ENCODE data around the gene EXOC7. TPM values are rescaled to one million over a fixed set of nuclear protein-coding genes. Genes with fewer than 3 reads are reported as not detected.

The EXOC7 gene
- total RNA-seq, 2 experiments from 2014 or later: 122 to 173 TPM

DNA sequence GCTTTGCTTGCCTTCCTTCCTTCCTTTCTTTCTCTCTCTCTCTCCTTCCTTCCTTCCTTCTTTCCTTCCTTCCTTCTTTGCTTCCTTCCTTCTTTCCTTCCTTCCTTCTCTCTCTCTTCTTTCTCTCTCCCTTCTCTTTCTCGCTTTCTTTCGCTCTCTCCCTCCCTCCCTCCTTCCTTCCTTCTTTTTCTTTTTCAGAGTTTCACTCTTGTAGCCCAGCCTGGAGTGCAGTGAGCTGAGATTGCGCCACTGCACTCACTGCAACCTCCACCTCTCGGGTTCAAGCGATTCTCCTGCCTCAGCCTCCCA lies 19.6 kb upstream of the EXOC7 start:
- H3K4me2 ChIP-seq (ENCODE audit: low read length): no peak overlapping the region
- no peaks in the 10 kb centered on the region for H3K79me2 ChIP-seq (ENCODE audit: insufficient read depth, low read depth, low read length)
- no peak for TF ChIP-seq EZH2phosphoT487 (IDR thresholded peaks at IDR 0.05; ENCODE audit: borderline replicate concordance, low read depth, low read length)
- TF ChIP-seq, protein P1, sequence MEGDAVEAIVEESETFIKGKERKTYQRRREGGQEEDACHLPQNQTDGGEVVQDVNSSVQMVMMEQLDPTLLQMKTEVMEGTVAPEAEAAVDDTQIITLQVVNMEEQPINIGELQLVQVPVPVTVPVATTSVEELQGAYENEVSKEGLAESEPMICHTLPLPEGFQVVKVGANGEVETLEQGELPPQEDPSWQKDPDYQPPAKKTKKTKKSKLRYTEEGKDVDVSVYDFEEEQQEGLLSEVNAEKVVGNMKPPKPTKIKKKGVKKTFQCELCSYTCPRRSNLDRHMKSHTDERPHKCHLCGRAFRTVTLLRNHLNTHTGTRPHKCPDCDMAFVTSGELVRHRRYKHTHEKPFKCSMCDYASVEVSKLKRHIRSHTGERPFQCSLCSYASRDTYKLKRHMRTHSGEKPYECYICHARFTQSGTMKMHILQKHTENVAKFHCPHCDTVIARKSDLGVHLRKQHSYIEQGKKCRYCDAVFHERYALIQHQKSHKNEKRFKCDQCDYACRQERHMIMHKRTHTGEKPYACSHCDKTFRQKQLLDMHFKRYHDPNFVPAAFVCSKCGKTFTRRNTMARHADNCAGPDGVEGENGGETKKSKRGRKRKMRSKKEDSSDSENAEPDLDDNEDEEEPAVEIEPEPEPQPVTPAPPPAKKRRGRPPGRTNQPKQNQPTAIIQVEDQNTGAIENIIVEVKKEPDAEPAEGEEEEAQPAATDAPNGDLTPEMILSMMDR (conservative IDR thresholded peaks at IDR 0.05; ENCODE audit: low read length): no peak
- H3K36me3 ChIP-seq (ENCODE audit: insufficient read depth, low read length): no peaks in the 10 kb centered on the region
- H3K4me1 ChIP-seq (ENCODE audit: insufficient read depth, low read length, poor library complexity, severe bottlenecking): peaks cover 22% of the 10 kb centered on the region
- H2AFZ ChIP-seq (ENCODE audit: low read length): no peak overlapping the region
- CTCF ChIA-PET (ENCODE audit: unreplicated experiment): interaction anchor here (0.6 to 1.6 kb wide), 4 partner anchors 58 to 173 kb away, joined by 3 to 11 read pairs (median 6); no protein-coding TSS in a partner anchor
- DNase-seq (ENCODE audit: low spot score): no peak
- H4K20me1 ChIP-seq (ENCODE audit: insufficient read depth, low read length): no peaks in the 10 kb centered on the region
- H3K4me3 ChIP-seq (ENCODE audit: low read depth, low read length, poor library complexity, severe bottlenecking): no peak overlapping the region
- no peaks in the 10 kb centered on the region for H3K9me3 ChIP-seq (ENCODE audit: low read length)
- H3K27ac ChIP-seq (ENCODE audit: low read depth, low read length, poor library complexity, severe bottlenecking): no peak overlapping the region
- no peaks in the 10 kb centered on the region for H3K9me2 ChIP-seq (ENCODE audit: insufficient read depth, low read length)
- no TSS peak for BruUV-seq (replicated peaks)
- POLR2A ChIA-PET: interaction anchor here (2.3 kb wide), 1 partner anchor 57 kb away, joined by 8 read pairs; no protein-coding TSS in a partner anchor
- intact Hi-C loops (cut with micrococcal nuclease; ENCODE audit: unreplicated experiment): no loop called here

DNA sequence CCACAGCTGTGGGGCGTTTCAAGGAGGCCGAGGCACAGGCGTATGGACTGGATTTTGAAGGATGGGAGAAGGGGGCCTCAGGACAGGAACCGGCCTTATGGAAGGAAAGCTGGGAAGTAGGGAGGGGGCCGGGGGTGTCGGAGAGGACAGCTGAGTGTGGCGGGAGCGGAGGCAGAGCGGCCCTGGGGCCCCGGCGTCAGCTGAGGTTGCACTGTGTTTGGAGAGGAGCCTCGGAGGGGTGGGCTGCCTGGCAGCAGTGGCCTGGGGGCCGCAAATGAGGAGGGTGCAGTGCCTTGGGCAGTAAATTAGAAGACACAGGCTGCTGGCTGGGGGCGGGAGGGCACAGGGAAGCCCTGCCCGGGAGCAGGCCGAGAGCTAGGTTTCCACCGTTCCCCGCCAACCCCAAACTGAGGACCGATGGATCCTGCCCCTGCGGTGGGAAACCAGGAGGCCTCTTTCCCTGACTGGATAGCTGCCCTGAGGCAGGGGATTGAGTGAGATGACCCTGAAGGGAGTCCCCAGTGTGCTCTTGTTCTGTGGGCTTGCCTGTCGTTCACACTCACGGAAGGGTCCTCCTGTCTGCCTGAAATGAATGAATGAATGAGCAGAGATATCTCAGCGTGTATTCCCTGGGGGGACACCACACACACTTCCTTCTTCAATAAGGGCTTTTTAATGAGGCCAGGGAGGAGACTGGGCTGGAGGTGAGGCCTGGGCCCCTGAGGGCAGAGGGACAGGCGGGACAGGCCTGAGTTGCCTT lies 19.0 kb upstream of the EXOC7 start:
- H3K4me3 ChIP-seq (ENCODE audit: low read depth, low read length, poor library complexity, severe bottlenecking): no peak overlapping the region
- POLR2A ChIA-PET: interaction anchor here (0.6 to 2.3 kb wide), 2 partner anchors 58 to 132 kb away, joined by 3 to 8 read pairs; no protein-coding TSS in a partner anchor
- CTCF ChIA-PET (ENCODE audit: unreplicated experiment): interaction anchor here (0.6 to 1.5 kb wide), 5 partner anchors 21 to 173 kb away, joined by 3 to 8 read pairs (median 6); no protein-coding TSS in a partner anchor
- no peaks in the 10 kb centered on the region for H3K79me2 ChIP-seq (ENCODE audit: insufficient read depth, low read depth, low read length)
- TF ChIP-seq EZH2phosphoT487 (IDR thresholded peaks at IDR 0.05; ENCODE audit: borderline replicate concordance, low read depth, low read length): no peak
- TF ChIP-seq, protein P1 (conservative IDR thresholded peaks at IDR 0.05; ENCODE audit: low read length): no peak
- H4K20me1 ChIP-seq (ENCODE audit: insufficient read depth, low read length): no peaks in the 10 kb centered on the region
- DNase-seq (ENCODE audit: low spot score): no peak
- intact Hi-C loops (cut with micrococcal nuclease; ENCODE audit: unreplicated experiment): no loop called here
- no TSS peak for BruUV-seq (replicated peaks)
- no peak overlapping the region for H2AFZ ChIP-seq (ENCODE audit: low read length)
- no peak overlapping the region for H3K27ac ChIP-seq (ENCODE audit: low read depth, low read length, poor library complexity, severe bottlenecking)
- no peaks in the 10 kb centered on the region for H3K9me2 ChIP-seq (ENCODE audit: insufficient read depth, low read length)
- no peak overlapping the region for H3K4me2 ChIP-seq (ENCODE audit: low read length)
- no peaks in the 10 kb centered on the region for H3K36me3 ChIP-seq (ENCODE audit: insufficient read depth, low read length)
- H3K4me1 ChIP-seq (ENCODE audit: insufficient read depth, low read length, poor library complexity, severe bottlenecking): peaks cover 22% of the 10 kb centered on the region
- no peaks in the 10 kb centered on the region for H3K9me3 ChIP-seq (ENCODE audit: low read length)

DNA sequence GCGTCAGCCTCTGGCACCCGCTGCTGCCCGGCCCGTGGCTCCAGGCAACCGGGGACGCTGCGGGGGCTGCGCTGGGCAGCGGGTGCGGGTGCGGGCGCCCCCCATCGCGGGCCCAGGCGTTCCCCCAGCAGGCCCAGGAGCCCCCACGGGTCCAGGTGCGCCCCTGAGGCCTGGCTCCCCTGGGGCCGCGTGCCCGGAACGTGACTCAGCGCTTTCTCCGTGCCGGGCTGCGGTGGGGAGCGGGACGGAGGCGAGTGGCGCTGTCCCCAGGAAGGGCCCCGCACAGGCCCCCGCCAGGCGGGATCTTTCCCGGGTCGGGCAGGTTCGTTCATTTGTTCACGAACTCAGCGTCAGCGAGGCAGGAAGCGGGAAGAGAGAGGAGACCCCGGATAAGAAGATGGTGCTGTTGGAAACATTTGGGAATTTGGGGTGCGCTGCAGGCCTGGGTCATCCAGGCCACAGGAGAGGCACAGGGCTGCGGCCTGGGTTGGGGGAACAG lies 18.4 kb upstream of the EXOC7 start:
- Histone ChIP-seq H3K4me1 (ENCODE audit: insufficient read depth, low read length, poor library complexity, severe bottlenecking) (peaks cover 22% of the 10 kb centered on the region), H3K4me3 (ENCODE audit: low read depth, low read length, poor library complexity, severe bottlenecking) (peak overlapping the region; percentile 17), H3K79me2 (ENCODE audit: insufficient read depth, low read depth, low read length) (no peaks in the 10 kb centered on the region), H3K9me2 (ENCODE audit: insufficient read depth, low read length) (no peaks in the 10 kb centered on the region), H3K27ac (ENCODE audit: low read depth, low read length, poor library complexity, severe bottlenecking) (no peak overlapping the region), H2AFZ (ENCODE audit: low read length) (peak overlapping the region; percentile 88), H3K36me3 (ENCODE audit: insufficient read depth, low read length) (no peaks in the 10 kb centered on the region), H3K4me2 (ENCODE audit: low read length) (peak overlapping the region; percentile 54), H4K20me1 (ENCODE audit: insufficient read depth, low read length) (no peaks in the 10 kb centered on the region), H3K9me3 (ENCODE audit: low read length) (no peaks in the 10 kb centered on the region)
- TF ChIP-seq, protein P1 (conservative IDR thresholded peaks at IDR 0.05; ENCODE audit: low read length): no peak
- TF ChIP-seq EZH2phosphoT487 (IDR thresholded peaks at IDR 0.05; ENCODE audit: borderline replicate concordance, low read depth, low read length): no peak
- CTCF ChIA-PET (ENCODE audit: unreplicated experiment): interaction anchor here (0.6 to 1.5 kb wide), 4 partner anchors 21 to 158 kb away, joined by 4 to 8 read pairs (median 6); no protein-coding TSS in a partner anchor
- intact Hi-C loops (cut with micrococcal nuclease; ENCODE audit: unreplicated experiment): loop anchor here (1.0 kb wide), 3 partner anchors 60 to 177 kb away; no protein-coding TSS in a partner anchor
- DNase-seq (ENCODE audit: low spot score): no peak
- no TSS peak for BruUV-seq (replicated peaks)
- POLR2A ChIA-PET: interaction anchor here (0.6 to 2.3 kb wide), 2 partner anchors 58 to 132 kb away, joined by 3 to 8 read pairs; no protein-coding TSS in a partner anchor

All from OCI-LY7 (cell line).